ENCODE results near the gene PIK3CA.
A peak's percentile ranks its signal among the peaks of the same experiment; 100 is the strongest.

PIK3CA gene

GRCh38 chr3:179158336-179159039, 10.3 kb downstream of the PIK3CA start:
- no peak for DNase-seq

DNA sequence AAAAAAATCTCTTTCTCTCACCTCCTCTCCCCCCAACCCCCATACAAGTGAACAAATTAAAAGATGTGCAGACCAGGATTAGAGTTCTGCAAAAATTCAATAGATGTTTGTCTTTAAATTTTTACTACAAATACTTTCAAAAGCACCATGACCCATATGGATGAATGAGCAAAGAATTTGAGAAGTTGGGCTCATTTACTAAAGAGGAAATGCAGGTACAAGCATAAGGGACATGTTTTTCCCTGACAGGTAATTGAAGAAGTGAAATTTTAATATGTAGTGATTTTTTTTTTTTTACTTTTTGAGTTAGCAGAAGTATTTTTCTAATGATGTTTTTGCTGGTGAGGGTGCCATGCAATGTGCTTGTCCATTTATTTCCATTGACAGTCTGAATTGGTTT, 15.3 kb downstream of the PIK3CA start:
- DNase-seq: no peak

GRCh38 chr3:179164857-179165256, 16.7 kb downstream of the PIK3CA start:
- no peak for DNase-seq

DNA sequence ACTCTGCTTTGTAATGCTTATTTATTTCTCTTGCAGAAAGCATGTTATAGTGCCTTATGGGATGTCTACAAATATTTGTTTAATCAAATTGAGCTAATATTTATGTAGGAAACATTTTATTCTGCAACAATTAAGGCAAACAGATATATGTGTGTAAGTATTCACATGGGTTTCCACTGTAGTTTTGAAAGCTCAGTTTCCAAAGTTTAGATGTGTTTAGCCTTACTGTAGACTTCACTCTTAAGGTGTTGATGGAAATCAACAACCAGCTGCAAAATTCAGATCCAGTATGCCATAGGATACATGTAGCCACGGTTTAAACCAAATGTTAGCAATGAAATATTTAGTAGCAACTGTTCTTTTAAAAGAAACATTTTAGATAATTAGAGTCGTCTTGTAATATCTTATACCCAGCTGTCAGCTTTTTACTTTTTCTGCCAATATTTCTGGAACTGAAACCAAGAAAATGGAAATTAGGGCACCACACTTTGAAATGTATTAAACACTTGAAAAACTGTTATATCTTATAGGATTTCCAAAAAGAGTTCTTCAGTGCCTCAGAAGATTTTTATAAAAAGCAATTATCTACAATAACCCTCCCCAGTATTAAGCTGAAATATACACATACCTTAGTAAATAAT, 18.5 kb downstream of the PIK3CA start:
- DNase-seq: no peak

GRCh38 chr3:179168918-179169317, 20.8 kb downstream of the PIK3CA start:
- no peak for DNase-seq

DNA sequence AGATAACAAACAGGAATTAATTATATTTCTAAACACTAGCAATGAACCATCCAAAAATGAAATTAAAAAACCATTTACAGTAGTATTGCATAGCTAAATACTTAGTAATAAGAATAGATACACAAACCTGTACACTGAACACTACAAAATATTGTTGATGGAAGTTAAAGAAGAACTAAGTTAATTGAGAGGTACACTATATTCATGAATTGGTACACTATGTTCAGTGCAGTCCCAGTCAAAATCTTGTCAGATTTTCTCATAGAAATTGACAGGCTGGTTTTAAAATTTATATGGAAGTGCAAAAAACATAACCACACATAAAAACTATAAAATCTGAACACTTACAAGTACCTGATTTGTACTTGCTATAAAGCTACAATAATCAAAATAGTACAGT, 24.4 kb downstream of the PIK3CA start:
- no peak for DNase-seq

GRCh38 chr3:179174316-179174715, 26.2 kb downstream of the PIK3CA start:
- DNase-seq: no peak

DNA sequence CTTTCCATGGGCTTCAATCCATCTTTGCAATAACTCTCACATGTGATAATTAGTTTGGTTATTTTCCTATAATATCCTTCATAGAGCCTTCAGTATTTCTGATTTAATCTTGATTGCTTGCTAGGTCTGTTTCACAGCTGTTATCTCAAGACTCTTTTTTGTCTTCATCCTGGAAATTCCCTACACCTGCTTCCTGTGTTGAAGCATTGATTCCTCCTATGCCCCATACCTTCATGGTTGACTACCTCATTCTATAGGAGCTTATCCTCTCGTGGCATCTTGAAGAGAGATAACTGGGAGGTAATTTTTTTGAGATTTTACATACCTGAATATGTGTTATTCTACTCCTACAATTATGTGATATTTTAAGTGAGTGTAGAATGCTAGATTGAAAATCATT, 26.7 kb downstream of the PIK3CA start:
- DNase-seq: no peak

- DNase-seq: no peak
Measured at GRCh38 chr3:179175358-179175757, 27.2 kb downstream of the PIK3CA start.

- DNase-seq: no peak
Measured at GRCh38 chr3:179177611-179178010, 29.5 kb downstream of the PIK3CA start.

DNA sequence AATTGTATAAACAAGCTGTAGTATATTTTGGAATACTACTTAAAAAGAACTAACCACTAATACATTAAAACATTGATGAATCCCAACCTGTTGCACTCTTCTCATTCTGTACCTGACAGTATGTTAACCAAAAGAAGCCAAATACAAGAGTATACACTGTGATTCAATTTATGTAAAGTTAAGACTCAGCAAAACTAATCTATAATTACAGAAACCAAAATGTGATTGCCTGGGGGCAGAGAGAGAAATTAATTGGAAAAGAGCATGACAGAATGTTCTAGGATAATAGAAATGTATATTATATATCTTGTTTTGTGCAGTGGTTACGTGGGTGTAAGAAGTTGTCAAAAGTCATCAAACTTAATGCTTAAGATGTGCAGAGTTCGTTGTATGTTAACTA, 31.1 kb downstream of the PIK3CA start:
- no peak for DNase-seq

DNA sequence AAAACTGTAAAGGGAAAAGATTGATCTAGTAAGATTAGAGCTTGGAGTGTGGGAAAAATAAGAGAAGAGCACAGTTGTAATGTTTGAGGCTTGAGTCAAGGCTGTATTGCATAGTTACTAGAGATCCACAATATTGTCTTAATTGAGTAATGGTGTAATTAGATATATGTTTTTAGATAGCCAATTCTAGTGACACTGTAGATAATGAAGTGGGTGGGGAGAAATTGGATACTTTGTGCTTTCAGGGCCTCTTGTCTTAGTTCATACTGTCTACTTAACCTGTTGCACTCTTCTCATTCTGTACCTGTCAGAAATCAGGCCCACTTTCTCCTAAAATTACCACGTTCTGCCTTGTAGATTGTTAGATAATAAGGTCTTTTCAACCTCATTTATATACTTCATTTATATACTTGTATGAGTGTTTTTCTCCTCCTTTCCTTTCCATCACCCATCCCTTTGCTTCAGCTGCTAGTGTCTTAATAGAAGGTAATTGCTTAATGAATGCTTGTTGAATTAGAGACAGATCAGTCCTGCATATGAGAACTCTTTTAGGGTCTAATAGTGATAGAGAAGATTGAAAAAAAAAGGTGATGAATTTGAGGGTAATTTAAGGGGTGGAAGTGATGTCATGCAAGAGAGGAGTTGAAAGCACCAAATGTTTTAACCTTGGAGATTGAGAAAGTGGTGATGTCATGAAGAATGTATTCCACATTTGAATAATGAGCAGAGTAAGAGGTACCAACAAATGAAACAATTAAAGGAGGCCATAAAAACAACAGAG, 32.0 kb downstream of the PIK3CA start:
- DNase-seq: peak; percentile 48

DNA sequence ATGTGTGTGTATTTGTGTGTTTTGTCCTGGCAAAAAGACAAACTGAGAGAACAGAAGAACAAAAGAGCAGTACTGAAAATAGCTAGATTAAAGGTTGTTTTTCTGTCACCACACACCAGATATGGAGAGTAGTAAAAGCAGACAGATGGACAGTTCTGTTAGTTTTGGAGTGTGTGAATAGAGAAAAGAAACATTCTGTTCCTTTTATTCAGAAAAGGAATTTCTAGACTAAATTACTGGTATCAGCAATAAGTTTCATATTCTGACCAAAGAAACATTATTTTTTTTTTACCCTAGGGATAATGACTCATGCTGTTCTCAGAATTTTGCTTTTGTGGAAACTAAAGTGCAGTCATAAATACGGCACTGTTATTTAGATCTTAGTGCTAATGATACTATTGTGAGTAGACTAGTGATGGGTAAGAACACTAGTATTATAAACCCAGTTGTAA, 32.9 kb downstream of the PIK3CA start:
- DNase-seq: no peak

- no peak for DNase-seq
Measured at GRCh38 chr3:179181993-179182551, 33.9 kb downstream of the PIK3CA start.

GRCh38 chr3:179182902-179183301, 34.7 kb downstream of the PIK3CA start:
- DNase-seq: no peak

DNA sequence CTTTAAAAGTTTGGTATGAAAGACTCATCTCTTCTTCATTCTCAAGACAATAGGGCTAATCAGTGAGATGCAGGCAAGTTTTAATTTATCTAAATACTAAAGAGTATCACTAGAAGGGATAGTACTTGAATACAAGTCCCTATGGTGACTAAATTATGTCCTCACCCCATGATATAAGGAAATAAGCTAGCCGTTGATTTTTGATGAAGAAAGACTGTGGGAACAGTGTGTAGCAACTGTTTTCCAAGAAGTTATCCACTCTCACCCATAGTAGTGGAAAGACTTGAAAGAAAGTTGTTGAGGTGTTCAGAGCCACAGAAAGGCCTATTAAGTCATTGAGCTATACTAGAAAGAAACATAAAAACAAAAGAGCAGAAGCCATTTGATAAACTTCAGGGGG, 36.7 kb downstream of the PIK3CA start:
- no peak for DNase-seq

GRCh38 chr3:179186426-179186825, 38.3 kb downstream of the PIK3CA start:
- DNase-seq: no peak

GRCh38 chr3:179189759-179190158, 41.6 kb downstream of the PIK3CA start:
- no peak for DNase-seq

- DNase-seq: no peak
Measured at GRCh38 chr3:179190581-179190980, 42.4 kb downstream of the PIK3CA start.

GRCh38 chr3:179192542-179192941, 44.4 kb downstream of the PIK3CA start:
- no peak for DNase-seq

GRCh38 chr3:179194931-179195330, 46.8 kb downstream of the PIK3CA start:
- no peak for DNase-seq

DNA sequence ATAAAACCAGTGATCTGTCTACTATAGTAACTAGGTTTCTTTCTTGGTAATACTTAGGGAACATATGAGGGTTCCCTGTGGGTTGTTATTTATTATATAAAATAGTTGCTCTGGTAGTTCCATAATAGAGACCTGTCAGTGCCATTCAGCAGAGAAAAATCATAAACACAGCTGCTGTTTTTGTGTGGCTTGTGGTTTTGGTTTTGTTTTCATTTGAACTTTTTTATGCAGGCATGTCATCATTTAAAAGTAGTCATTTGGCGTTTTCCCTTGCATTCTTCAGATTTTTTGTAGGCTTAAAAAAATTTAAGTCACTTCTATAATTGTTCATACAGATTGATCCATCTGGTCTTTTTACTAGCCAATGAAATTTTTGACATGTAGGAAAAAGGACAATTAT, 47.9 kb downstream of the PIK3CA start:
- no peak for DNase-seq

DNA sequence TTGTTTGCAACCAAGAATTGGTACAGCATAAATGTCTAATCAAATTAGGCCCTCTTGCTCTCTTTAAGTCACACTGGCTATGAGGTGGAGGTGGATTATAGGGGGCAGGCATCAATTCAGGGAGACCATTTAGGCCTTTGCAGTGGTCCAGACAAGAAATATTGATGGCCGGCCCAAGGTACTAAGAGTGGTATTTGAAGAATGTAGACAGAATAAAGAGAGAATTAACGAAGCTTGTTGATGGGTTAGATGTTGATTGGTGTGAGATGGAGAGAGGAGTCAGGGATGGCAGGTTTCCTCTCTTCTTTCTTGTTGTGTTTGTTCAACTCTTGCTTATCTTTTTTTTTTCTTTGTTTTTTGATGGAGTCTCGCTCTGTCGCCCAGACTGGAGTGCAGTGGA, 48.5 kb downstream of the PIK3CA start:
- no peak for DNase-seq

GRCh38 chr3:179200790-179201189, 52.6 kb downstream of the PIK3CA start:
- DNase-seq: no peak

All from NCI-H2029 treated with DMSO at 0.1 percent for 48 hours (cell line).